HCT116 (cell line): ENCODE data around the gene GLUD1.

Source experiments
- CTCF ChIP-seq, 3 experiments: fragments of 200-600 bp in 1 of 3; sonication (generic) in 1 of 3; IDR thresholded peaks in 2 of 3; conservative IDR thresholded peaks in 1 of 3; 2 replicates each; pipeline ENCODE4 v1.5.1; 2012 to 2017; ENCODE audit warnings: low read depth in 2 of 3, low read length in 2 of 3, antibody characterized with exemption in 1 of 3, borderline replicate concordance in 1 of 3, control low read depth in 1 of 3, mild to moderate bottlenecking in 1 of 3, mixed read lengths in 1 of 3, mixed run types in 1 of 3, moderate library complexity in 1 of 3; ENCODE audit not compliant: insufficient read depth in 1 of 3
- EZH2 ChIP-seq: fragments of 200-600 bp; sonication (generic); IDR thresholded peaks from 2 replicates; pipeline ENCODE4 v1.6.1; 2017; ENCODE audit warnings: antibody characterized with exemption, mixed run types
- POLR2A ChIP-seq: IDR thresholded peaks from 2 replicates; pipeline ENCODE4 v1.7.0; 2011; ENCODE audit warnings: borderline replicate concordance; ENCODE audit not compliant: insufficient read depth, insufficient read length; ENCODE audit errors: extremely low read depth
- POLR2AphosphoS5 ChIP-seq: IDR thresholded peaks from 2 replicates; pipeline ENCODE4 v1.6.1; 2011; ENCODE audit warnings: mild to moderate bottlenecking, low read depth, low read length, moderate library complexity
- SIN3A ChIP-seq: IDR thresholded peaks from 2 replicates; pipeline ENCODE4 v1.6.1; 2012; ENCODE audit warnings: low read depth
- TCF7L2 ChIP-seq: IDR thresholded peaks from 2 replicates; pipeline ENCODE4 v1.7.0; 2011; ENCODE audit warnings: borderline replicate concordance, inconsistent platforms; ENCODE audit not compliant: insufficient read depth, insufficient read length; ENCODE audit errors: extremely low read depth
- YY1 ChIP-seq: IDR thresholded peaks from 2 replicates; pipeline ENCODE4 v1.6.1; 2011; ENCODE audit warnings: low read length, low read depth, moderate library complexity, mild to moderate bottlenecking; ENCODE audit not compliant: insufficient replicate concordance; ENCODE audit errors: extremely low read depth
- TF ChIP-seq, protein P1 (sequence below): IDR thresholded peaks from 2 replicates; pipeline ENCODE4 v1.6.1; 2012; ENCODE audit warnings: low read depth

DNA sequence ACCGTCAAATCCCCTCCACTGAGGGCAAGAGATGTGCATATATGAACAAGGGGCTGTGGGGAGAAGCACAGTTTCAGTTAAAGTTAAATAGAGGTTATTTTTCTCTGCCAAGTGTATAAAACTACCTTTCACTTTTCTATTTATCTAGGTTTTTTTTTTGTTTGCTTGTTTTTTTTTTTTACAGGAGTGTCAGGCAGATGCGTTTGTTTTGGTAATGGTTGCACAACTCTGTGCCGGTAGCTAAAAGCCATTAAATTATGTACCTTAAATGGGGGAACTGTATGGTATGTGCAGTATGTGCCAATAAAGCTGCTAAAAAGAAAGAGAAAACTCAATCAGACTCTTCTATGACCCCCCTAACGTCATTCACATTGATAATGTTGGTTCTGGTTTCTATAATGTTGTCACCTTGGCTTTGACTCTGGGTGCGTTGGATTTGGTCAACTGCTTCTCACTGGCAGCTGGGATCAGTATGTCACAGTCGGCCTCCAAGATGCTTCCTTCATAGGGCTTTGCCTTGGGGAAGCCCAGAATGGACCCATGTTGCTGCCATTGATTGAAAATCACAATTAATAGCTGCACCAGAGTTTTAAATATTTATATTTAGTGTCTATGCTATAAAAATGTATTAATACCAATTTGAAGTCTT, 34.2 kb downstream of the GLUD1 start:
- TF ChIP-seq POLR2A (no peak), YY1 (no peak), CTCF (IDR thresholded peaks at IDR 0.05 in 2 of 3, conservative IDR thresholded peaks at IDR 0.05 in 1 of 3; ENCODE audit: borderline replicate concordance in 1 of 3, insufficient read depth in 1 of 3, low read depth in 2 of 3, low read length in 2 of 3) (no peak), TCF7L2 (no peak), POLR2AphosphoS5 (no peak), SIN3A (no peak), EZH2 (no peak)
- TF ChIP-seq, protein P1, sequence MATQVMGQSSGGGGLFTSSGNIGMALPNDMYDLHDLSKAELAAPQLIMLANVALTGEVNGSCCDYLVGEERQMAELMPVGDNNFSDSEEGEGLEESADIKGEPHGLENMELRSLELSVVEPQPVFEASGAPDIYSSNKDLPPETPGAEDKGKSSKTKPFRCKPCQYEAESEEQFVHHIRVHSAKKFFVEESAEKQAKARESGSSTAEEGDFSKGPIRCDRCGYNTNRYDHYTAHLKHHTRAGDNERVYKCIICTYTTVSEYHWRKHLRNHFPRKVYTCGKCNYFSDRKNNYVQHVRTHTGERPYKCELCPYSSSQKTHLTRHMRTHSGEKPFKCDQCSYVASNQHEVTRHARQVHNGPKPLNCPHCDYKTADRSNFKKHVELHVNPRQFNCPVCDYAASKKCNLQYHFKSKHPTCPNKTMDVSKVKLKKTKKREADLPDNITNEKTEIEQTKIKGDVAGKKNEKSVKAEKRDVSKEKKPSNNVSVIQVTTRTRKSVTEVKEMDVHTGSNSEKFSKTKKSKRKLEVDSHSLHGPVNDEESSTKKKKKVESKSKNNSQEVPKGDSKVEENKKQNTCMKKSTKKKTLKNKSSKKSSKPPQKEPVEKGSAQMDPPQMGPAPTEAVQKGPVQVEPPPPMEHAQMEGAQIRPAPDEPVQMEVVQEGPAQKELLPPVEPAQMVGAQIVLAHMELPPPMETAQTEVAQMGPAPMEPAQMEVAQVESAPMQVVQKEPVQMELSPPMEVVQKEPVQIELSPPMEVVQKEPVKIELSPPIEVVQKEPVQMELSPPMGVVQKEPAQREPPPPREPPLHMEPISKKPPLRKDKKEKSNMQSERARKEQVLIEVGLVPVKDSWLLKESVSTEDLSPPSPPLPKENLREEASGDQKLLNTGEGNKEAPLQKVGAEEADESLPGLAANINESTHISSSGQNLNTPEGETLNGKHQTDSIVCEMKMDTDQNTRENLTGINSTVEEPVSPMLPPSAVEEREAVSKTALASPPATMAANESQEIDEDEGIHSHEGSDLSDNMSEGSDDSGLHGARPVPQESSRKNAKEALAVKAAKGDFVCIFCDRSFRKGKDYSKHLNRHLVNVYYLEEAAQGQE = no peak
